Panc1 (cell line): ENCODE results near the gene COQ8A.

Experiments
- CTCF ChIP-seq: fragments of 450-650 bp; IDR thresholded peaks from 2 replicates; pipeline ENCODE4 v1.5.1; 2017; ENCODE audit warnings: mild to moderate bottlenecking
- POLR2AphosphoS5 ChIP-seq: IDR thresholded peaks from 2 replicates; pipeline ENCODE4 v1.6.1; 2012; ENCODE audit warnings: mild to moderate bottlenecking, low read depth, low read length, moderate library complexity

GRCh38 chr1:226979115-226979516 lies 39.0 kb downstream of the COQ8A start:
- TF ChIP-seq CTCF, result no peak
- TF ChIP-seq POLR2AphosphoS5, result no peak
